Colon (tissue), 2 donors: ENCODE results near the gene GALNTL6.
"Not testable (repeated sequence)": the region's sequence is repeated elsewhere in the genome, so short reads cannot be mapped to it uniquely, and the experiment has no call there.

Source experiments
- FAIRE-seq: peaks from 2 replicates; lab custom pipeline; 2012; peaks lifted over from hg19 to GRCh38; lab: Jason Lieb, UNC
- donor health status: control.
- donor health status: control.

Gene GALNTL6

GRCh38 chr4:172751550-172751949 is 938.3 kb downstream of the GALNTL6 start:
- no peak for FAIRE-seq

GRCh38 chr4:172758586-172759340 is 945.6 kb downstream of the GALNTL6 start:
- FAIRE-seq: no peak

GRCh38 chr4:172760512-172760911 is 947.3 kb downstream of the GALNTL6 start:
- FAIRE-seq: no peak

GRCh38 chr4:172762895-172763294 is 949.7 kb downstream of the GALNTL6 start:
- FAIRE-seq: no peak

GRCh38 chr4:172770787-172771186 is 957.6 kb downstream of the GALNTL6 start:
- FAIRE-seq: no peak

GRCh38 chr4:172772781-172773180 is 959.6 kb downstream of the GALNTL6 start:
- FAIRE-seq: no peak

- FAIRE-seq: no peak
These were observed 963.1 kb downstream of the GALNTL6 start for GRCh38 chr4:172776203-172776861.

- FAIRE-seq: no peak
These were observed 964.7 kb downstream of the GALNTL6 start for GRCh38 chr4:172777729-172778431.

- FAIRE-seq: no peak
These were observed 965.4 kb downstream of the GALNTL6 start for GRCh38 chr4:172778583-172778982.

- no peak for FAIRE-seq
These were observed 967.4 kb downstream of the GALNTL6 start for GRCh38 chr4:172780566-172781081.

GRCh38 chr4:172785613-172786012 is 972.4 kb downstream of the GALNTL6 start:
- no peak for FAIRE-seq

- FAIRE-seq: no peak
These were observed 973.0 kb downstream of the GALNTL6 start for GRCh38 chr4:172786039-172786792.

- no peak for FAIRE-seq
These were observed 973.9 kb downstream of the GALNTL6 start for GRCh38 chr4:172787111-172787510.

- no peak for FAIRE-seq
These were observed 978.6 kb downstream of the GALNTL6 start for GRCh38 chr4:172791841-172792240.

- no peak for FAIRE-seq
These were observed 980.5 kb downstream of the GALNTL6 start for GRCh38 chr4:172793565-172794306.

- FAIRE-seq: no peak
These were observed 981.1 kb downstream of the GALNTL6 start for GRCh38 chr4:172794307-172794703.

GRCh38 chr4:172797281-172797680 is 984.1 kb downstream of the GALNTL6 start:
- not testable (repeated sequence) for FAIRE-seq

- FAIRE-seq: no peak
These were observed 988.8 kb downstream of the GALNTL6 start for GRCh38 chr4:172802032-172802431.

GRCh38 chr4:172806841-172807240 is 993.6 kb downstream of the GALNTL6 start:
- FAIRE-seq: no peak

- no peak for FAIRE-seq
These were observed 995.0 kb downstream of the GALNTL6 start for GRCh38 chr4:172808196-172808595.

- no peak for FAIRE-seq
These were observed 996.1 kb downstream of the GALNTL6 start for GRCh38 chr4:172809319-172809718.
